HG03469 (cell line): ENCODE measurements around the gene EYS.

Experiments used
- ATAC-seq: cut with Tn5 transposase; IDR thresholded peaks from one replicate; pipeline ENCODE4 v1.9.1; 2021; ENCODE audit warnings: mild to moderate bottlenecking, moderate library complexity, moderate number of reproducible peaks; ENCODE audit not compliant: unreplicated experiment

The EYS gene

DNA sequence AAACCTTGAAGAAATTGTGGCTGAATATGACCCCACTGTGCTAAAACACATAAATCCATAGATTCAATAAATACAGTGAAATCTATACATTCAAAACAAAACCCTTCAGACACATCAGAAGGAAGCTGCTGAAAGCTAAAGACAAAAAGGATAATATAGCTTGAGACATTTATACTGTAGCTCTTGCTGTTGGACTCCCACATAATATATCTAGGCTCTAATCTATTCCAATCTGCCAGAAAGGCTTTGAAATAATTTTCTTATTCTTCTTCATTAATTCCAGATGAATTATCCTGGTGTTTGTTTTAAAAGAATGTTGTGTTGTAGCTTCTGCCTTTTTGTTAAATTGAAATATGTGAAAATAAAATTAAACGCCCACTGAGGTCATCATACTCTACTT lies 454.0 kb downstream of the EYS start:
- ATAC-seq, result no peak

DNA sequence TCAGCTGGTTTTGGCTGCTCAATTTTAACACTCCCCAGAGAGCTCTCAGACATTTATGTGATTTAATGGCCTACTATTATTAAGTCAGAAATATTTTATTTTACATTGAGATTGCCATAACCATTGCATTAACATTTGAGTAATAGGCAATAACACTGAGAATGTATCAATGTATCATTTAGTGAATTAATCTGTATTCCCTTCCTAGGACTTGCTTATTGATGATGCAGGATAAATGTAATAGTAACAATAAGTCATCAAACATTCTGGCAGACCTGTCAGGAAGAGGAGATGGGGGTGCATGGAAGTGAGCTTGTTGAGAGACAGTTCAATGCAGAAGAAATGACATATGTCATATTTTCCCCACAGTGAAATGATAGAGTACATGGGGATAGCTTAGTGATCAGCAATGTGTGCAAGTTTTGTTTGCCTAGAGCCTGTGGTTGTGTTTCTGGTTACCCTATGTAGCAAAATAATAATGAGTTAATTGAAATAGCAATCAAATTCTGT lies 458.9 kb downstream of the EYS start:
- ATAC-seq, result no peak

DNA sequence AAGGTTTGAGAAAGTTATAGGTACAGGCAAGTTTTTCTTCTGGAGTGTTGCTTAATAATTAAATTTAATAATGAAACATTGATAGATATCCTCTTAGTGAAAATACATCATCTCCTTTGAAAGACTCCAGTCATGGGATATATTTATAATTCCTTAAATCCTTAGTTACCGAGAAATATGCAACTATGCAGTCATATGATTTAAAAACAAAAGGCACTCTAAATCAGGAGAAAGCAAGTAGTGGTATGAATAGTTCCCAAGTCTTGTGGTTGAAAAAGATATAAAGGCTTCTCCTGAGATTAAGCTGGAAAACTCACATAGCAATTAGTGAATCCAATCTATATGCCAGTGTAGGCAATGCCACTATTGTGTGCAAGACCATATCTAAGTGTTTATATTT lies 475.4 kb downstream of the EYS start:
- ATAC-seq, result no peak

DNA sequence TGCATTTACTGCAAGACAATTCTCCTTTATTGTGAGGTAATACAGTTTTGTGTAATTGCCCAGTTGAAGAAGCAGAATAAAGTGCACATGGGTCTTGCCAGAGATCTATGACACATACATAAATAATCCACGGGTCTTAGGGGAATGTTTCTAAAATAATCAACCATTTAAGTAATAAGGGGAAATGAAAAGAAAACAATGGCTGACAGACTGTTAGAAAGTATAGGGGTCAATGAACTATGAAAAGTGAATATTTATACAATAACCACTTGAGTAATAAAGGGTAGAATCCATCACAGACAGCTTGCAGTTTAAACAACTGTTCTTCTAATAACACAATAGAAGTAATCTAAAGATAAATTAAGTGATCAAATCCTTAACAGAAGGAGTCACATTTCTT lies 477.2 kb downstream of the EYS start:
- no peak for ATAC-seq

DNA sequence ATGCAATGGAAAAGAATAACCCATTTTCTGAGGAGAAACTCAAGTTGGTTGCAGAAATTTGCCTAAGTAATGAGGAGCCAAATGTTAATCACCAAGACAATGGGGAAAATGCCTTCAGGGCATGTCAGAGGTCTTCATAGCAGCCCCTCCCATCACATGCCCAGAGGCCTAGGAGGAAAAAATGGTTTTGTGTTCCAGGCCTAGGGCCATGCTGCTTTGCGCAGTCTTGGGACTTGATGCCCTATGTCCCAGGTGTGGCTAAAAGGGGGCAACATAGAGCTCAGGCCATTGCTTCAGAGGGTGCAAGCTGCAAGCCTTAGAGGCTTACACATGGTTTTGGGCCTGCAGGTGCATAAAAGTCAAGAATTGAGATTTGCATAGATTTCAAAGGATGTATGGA lies 485.9 kb downstream of the EYS start:
- no peak for ATAC-seq

DNA sequence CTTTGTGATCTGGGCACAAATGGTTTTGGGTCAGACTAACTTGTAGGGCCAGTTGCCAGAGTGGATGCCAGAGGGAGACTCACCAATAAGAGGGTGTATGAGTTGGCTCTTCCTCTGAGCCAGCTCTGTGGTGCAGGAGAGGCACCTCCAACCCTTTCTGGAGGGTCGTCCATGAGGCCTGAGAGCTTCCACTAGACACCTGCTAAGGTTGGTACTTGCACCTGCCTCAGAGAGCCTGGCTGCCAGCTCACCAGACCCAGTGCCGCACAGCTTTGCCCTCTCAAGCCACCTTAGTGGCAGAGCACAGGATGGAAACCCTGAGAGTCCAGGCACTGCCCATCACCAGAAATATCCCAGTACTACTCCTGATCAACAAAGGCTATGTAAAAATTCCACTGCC lies 504.3 kb downstream of the EYS start:
- ATAC-seq, result no peak

DNA sequence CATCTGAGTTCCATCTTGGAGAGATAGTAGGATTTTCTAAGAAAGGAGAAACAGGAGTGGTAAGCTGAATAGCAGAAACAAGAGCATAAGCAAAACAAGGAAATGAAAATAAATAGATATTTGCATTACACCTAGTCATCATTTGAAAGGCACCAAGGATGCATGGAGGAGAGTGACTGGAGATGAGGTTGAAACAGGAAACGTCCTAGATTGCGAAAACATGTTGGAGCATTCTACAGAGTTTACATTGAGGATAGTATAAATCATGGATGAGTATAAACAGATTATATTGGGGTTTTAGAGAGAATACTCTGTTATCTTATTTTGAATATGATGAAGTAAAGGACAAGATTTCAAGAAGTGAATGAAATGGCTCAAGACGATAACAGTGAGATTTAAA lies 507.3 kb downstream of the EYS start:
- ATAC-seq, result no peak

DNA sequence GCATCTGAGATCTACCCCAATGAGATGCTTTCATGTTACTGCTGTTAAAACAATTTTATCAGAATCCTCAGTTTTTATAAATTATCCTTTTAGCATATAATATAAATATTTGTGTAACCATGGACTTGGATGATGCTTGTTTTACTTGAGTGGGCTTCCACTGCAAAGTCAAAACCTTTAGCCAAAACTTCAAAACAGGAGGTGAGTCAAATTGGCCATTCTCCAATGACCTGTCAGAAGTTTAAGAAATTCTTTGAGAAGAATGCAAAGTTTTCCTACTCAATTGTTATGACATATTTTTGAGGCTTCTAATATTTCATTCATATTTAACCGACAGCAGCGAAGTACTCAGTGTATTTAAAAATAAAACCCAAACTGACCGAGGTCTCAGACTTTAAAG lies 507.9 kb downstream of the EYS start:
- ATAC-seq, result no peak

DNA sequence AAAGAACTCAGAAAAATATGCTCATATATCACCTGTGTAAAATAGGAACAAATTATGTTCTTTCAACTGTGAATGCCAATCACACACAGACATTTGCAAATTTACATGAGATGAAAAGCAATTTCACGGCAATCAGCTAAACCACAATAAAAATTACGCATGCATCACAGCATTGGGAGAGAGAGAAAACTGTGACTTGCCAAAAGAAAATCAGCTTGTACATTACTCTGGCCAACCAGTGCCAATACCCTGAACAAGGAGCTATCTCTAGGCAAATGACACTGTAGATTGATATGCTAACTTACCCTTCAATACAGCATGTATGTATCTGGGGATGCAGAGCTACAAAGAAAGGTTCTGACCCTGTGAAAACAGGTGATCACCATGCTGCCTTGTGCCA lies 515.6 kb downstream of the EYS start:
- ATAC-seq, result no peak

DNA sequence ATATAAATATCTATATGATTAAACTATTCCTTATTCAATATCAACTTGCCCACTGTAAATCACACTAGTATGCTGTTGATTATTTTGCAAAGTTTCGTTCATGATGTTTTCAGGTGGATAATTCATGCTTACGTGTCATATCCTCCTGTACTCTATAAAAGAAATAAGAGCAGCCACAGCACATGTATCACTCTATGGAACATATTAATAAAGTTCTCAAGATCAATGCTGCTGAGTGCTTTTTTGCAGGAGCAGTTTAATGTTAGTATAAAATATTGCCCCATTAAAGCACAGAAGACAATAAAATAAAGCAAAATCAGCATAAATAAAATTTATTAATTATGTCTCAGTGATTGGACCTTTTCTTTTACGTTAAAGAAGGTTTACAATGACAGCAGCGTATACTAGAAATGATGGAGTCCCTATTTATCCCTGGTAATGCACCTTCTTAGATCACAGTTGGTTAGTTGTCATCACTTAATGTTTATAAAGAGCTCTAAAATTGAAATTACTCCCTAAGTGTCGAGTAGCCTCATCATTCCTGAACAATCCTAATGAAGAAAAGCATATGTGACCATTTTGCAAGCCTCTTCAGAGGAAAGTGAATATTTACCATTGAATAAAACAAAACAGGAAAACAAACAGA lies 517.7 kb downstream of the EYS start:
- ATAC-seq, result no peak

DNA sequence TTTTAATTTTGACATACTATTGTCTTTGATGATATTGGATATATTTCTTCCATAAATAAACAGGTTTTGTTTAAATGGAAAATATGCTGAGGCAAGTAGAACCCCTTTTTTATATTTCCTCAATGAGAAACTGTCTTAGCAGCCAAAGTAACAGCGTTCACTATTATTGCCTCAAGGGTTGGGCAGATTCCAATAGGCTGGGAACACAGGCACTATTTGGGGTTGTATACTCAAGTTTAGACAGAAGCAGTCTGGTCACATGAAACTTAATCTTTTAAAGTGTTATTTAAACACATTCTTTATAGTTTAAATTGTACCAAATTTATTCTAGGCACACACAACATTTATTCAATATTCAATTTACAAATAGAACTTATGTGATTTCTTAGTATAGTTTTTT lies 520.2 kb downstream of the EYS start:
- ATAC-seq, result no peak

DNA sequence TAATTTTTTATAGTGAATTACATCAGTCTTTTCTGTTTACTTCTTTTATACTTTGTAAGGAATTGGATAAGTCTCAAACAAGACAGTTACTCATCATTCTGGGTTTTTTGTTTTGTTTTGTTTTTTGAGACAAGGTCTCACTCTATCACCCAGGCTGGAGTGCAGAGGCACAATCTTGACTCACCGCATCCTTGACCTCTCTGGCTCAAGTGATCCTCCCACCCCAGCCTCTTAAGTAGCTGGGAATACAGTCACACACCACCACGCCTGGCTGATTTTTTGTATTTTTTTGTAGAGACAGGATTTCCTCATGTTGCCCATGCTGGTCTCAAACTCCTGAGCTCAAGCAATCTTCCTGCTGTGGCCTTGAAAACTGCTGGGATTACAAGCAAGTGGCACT lies 524.3 kb downstream of the EYS start:
- ATAC-seq, result no peak

DNA sequence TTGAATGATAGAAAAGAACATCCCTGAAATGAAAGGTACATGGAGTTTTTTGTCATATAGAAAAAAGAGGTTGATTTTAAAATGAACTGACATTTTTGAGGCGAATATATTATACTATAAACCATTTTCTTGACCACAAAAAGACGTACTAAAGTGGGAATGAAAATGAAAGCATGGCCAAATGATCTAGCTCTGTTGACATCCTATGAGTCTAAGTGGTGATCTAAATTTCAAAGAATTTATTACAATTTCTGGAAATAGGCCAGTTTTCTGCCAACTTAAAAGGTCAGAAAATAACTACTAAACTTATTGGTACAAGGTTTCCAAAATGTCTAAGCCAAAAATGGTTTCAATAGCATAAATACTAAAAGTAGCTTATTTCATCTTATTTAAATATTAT lies 536.8 kb downstream of the EYS start:
- no peak for ATAC-seq

DNA sequence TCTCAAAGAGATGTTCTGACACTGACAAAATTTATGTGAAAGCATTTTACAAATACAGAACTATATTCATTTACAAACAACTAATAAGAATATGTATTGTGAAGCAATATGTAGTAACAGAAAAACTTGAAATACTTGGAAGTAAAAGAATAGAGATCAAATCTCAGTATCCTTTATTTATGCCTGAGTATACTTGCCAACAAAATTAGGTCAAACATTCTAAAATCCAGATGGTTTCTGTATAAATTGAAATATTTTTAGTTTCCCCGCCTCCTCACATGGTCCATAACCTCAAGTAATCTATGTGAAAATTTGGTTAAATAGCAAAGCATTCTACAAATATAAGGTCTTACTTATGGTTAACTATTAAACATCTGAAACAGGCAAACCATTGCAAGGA lies 545.4 kb downstream of the EYS start:
- no peak for ATAC-seq

DNA sequence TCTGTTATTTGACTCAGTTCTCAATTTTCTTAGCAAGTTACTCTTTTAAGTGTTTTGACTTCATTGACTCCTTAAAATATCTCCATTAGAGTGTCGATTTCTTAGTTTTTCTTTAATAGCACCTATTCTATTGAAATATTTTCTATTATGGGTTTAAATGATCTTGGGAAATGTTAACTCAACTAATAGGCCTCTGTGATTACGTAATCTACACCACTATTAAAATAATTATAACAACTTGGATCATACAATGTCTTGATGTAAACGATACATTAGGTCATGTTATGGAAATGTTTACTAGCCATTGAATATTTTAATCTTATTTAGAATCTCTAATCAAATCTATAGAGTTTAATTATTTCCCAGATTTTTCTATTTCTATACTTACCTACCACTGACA lies 550.0 kb downstream of the EYS start:
- ATAC-seq, result no peak

DNA sequence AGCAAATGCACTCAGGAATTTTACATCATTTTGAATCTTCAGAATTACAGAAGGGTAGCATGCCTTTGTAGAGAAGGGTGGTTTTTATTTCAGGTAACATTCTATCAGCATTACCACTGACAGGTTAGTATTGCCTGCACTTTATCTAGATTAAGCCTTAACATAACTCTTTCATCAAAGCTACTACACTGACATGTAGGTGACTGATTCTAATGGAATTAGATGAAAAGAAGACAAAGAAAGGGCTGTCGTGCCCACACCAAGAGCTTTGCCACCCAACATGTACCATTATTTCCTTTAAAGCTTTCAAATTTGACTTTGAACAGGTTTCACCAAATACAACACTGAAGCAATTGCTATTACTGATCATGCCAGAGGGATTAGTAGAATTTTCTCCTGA lies 551.9 kb downstream of the EYS start:
- ATAC-seq, result no peak

DNA sequence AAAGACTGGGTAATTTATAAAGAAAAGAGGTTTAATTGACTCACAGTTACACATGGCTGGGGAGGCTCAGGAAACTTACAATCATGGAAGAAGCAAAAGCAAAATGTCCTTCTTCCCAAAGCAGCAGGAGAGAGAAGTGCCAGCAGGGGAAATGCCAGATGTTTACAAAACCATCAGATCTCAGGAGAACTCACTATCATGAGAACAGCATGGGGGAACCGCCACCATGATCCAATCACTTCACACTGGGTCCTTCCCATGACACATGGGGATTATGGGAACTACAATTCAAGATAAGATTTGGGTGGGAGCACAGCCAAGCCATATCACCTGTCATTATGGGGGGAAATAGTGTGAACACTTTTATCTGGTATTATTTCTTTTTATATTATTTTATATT lies 557.2 kb downstream of the EYS start:
- ATAC-seq, result no peak

DNA sequence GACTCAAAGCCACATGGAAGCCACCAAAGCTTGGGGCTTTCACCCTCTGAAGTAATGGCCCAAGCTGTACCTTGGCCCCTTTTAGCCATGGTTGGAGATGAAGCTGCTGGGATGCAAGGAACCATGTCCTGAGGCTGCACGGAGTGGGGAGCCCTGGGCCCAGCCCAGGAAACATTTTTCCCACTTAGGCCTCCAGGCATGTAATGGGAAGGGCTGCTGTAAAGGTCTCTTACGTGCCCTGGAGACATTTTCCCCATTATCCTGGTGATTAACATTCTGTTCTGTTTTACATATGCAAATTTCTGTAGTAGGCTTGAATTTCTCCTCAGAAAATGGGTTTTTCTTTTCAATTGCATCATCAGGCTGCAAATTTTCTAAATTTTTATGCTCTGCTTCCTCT lies 558.2 kb downstream of the EYS start:
- no peak for ATAC-seq

DNA sequence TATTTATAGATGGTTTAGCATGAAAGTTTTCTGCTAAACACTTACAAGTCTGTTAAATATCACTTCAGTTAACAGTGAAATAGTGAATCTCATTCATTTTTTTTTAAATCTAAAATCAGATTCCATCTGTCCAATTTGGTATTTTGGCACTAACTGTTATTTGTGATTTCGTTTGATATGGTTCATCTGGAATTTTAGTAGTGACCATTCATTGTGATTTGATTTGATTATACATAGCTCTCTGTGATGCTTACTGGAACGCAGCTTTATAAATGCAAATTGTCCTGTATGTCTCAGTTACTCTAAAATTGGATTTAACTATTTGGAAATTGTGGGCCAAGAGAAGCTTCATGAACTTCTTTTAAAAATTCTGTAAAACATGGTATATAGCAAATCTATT lies 571.5 kb downstream of the EYS start:
- ATAC-seq, result no peak

DNA sequence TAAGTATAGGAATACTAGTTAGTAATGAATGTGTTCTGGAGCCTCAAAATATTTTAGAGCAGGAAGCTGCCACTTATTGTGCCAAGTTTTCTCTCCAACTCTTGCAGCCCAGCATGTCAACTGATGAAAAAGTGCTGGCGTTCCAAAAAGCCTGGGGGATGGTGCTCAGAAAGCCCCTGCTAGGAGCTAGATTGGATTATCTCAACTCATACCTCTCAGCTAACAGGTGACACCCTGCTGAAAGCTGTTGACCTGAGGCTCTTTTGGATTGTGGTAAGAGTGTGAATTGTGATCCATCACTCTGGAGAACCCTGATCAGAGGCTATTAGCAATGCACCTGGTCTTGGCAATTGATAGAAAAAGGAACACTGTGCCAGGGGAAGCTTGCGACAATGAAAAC lies 580.4 kb downstream of the EYS start:
- ATAC-seq, result no peak

DNA sequence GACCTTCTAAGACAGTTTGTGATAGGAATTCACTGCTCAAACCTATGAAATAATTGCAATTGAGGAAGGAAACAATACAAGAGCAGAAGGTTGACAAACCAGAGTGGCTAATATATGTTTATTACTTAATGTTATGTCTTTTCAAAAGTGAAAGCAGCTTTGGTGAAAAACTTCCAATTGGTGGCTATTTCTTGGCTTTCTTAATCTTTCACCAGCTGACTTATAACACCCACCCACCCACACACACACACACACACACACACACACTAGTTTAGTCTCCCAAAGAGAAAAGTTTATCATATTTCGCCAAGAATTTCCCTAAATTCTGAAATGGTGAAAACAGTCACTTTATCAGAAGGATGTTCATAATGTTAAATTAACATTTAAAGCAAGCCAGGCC lies 583.5 kb downstream of the EYS start:
- no peak for ATAC-seq

DNA sequence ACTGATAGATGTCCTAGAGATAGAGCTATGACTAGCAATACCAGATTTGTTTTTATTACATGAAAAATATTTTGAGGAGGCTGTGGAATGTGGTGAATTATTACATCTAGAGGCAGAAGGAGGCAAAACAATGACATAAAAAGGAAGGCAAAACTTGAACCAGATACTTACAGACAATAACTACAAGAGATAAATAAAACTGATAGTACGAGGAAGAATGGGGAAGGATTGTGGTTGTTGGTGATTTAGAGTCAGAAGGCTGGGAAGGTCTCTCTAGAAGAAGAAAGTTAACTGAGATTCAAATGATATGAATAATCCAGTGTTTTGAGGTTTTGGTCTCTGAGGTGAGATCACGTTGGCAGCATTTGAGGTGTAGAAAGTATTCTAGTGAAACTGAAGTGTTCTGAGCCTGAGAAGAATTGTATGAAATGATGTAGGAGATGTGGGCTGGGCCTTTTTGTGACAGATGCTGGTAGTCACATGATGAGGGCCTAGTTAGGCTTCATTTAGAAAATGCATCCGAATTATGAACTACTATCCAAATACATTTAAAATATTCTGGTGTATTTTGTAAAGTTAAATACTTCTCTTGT lies 589.1 kb downstream of the EYS start:
- no peak for ATAC-seq

DNA sequence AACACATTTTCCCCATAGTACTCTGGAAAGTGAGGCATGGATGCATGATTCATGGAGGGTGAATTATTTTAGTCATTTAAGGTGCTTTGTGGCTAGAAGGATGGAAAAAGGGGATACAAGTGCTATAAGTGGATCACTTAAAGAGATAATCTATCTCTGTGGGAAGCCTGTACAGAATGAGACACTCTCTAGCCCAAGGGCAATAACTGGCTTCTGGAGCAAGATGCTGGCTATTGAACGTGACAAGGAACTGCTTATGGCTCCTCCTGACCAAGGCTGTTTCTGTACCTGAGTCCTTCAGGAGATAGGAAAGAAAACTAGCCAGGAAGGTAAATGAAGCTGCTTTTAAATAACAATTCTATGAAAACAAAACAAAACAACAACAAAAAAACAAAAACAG lies 590.7 kb downstream of the EYS start:
- no peak for ATAC-seq
